Uterus (tissue), 4 donors: ENCODE results near the gene SLC38A8. TPM values are rescaled to one million over a fixed set of nuclear protein-coding genes. Genes with fewer than 3 reads are reported as not detected.

Experiments used
- DNase-seq, 2 donors: peaks; one replicate each; pipeline ENCODE4 v3.0.0-alpha.2; 2019 to 2020
- H3K27ac ChIP-seq, 2 donors: fragments of 200-600 bp; sonication (generic); 1 replicate in 1 of 2; 2 replicates in 1 of 2; pipeline ENCODE4 v1.5.1; 2016 to 2018
- H3K27me3 ChIP-seq, 2 donors: fragments of 200-600 bp; sonication (generic); one replicate each; pipeline ENCODE4 v1.5.1; 2018 to 2019; ENCODE audit warnings: control low read depth in 1 of 2
- H3K36me3 ChIP-seq, 2 donors: fragments of 200-600 bp; sonication (generic); one replicate each; pipeline ENCODE4 v1.5.1; 2019; ENCODE audit warnings: control low read depth in 1 of 2
- H3K4me1 ChIP-seq, 2 donors: fragments of 200-600 bp; sonication (generic); one replicate each; pipeline ENCODE4 v1.5.1; 2018 to 2019; ENCODE audit warnings: control low read depth in 1 of 2
- H3K4me3 ChIP-seq, 2 donors: fragments of 200-600 bp; sonication (generic); 1 replicate in 1 of 2; 2 replicates in 1 of 2; pipeline ENCODE4 v1.5.1; 2018 to 2019; ENCODE audit warnings: mild to moderate bottlenecking in 1 of 2
- H3K9me3 ChIP-seq, 2 donors: fragments of 200-600 bp; sonication (generic); one replicate each; pipeline ENCODE4 v1.5.1; 2019; ENCODE audit warnings: control low read depth in 1 of 2
- CTCF ChIP-seq, 4 experiments: fragments of 200-600 bp in 2 of 4; fragments of 450-650 bp in 2 of 4; sonication (generic) in 2 of 4; IDR thresholded peaks; one replicate each; pipeline ENCODE4 v1.5.1; 2016 to 2019; ENCODE audit warnings: antibody characterized with exemption in 4 of 4, mild to moderate bottlenecking in 2 of 4, moderate library complexity in 1 of 4
- POLR2A ChIP-seq, 2 donors: fragments of 450-650 bp; IDR thresholded peaks; one replicate each; pipeline ENCODE4 v1.6.1; 2016; ENCODE audit warnings: antibody characterized with exemption in 2 of 2, mild to moderate bottlenecking in 1 of 2, moderate library complexity in 1 of 2
- intact Hi-C: fragments of 100-400 bp; cut with DNase I; formaldehyde crosslinking; loops from one replicate; pipeline ENCODE4 v1.15.1; 2023; ENCODE audit warnings: low total_unique reads
- total RNA-seq, 4 donors: library from RNA; depleted of rRNA in 3 of 4; stranded (reverse); fragments of >200 nt in 3 of 4; gene quantifications; one replicate each; pipeline versions ENCODE4 v1.1.0 to v1.2.4, GENCODE V29; 2014 to 2023
- donor health status: DM: yes; HTN: yes; CAD: no.

The SLC38A8 gene
- total RNA-seq, 4 donors from 2014 or later: 1.3 TPM; not detected in 3

GRCh38 chr16:84050316-84050715 lies 7.7 kb upstream of the SLC38A8 start:
- intact Hi-C loops: no loop called here
- Histone ChIP-seq H3K9me3 (no peaks in the 10 kb centered on the region), H3K36me3 (no peaks in the 10 kb centered on the region), H3K27ac (no peak overlapping the region), H3K4me1 (no peaks in the 10 kb centered on the region), H3K27me3 (no peaks in the 10 kb centered on the region), H3K4me3 (no peak overlapping the region)
- DNase-seq: no peak
- no peak for TF ChIP-seq POLR2A (IDR thresholded peaks at IDR 0.05)
- TF ChIP-seq CTCF (IDR thresholded peaks at IDR 0.05): no peak

- intact Hi-C loops: no loop called here
- no peak for TF ChIP-seq CTCF (IDR thresholded peaks at IDR 0.05)
- TF ChIP-seq POLR2A (IDR thresholded peaks at IDR 0.05): no peak
- H3K9me3 ChIP-seq: no peaks in the 10 kb centered on the region
- no peaks in the 10 kb centered on the region for H3K4me1 ChIP-seq
- no peak for DNase-seq
- H3K4me3 ChIP-seq: no peak overlapping the region
- no peaks in the 10 kb centered on the region for H3K27me3 ChIP-seq
- H3K36me3 ChIP-seq: no peaks in the 10 kb centered on the region
- H3K27ac ChIP-seq: no peak overlapping the region
Measured at GRCh38 chr16:84049403-84050060, 6.9 kb upstream of the SLC38A8 start.

- H3K27me3 ChIP-seq: no peaks in the 10 kb centered on the region
- TF ChIP-seq POLR2A (IDR thresholded peaks at IDR 0.05) (no peak), CTCF (IDR thresholded peaks at IDR 0.05) (no peak)
- H3K36me3 ChIP-seq: no peaks in the 10 kb centered on the region
- no peaks in the 10 kb centered on the region for H3K4me1 ChIP-seq
- DNase-seq: no peak
- H3K27ac ChIP-seq: no peak overlapping the region
- intact Hi-C loops: no loop called here
- no peak overlapping the region for H3K4me3 ChIP-seq
- H3K9me3 ChIP-seq: no peaks in the 10 kb centered on the region
Measured at GRCh38 chr16:84048871-84049270, 6.3 kb upstream of the SLC38A8 start.

- DNase-seq: no peak
- H3K4me3 ChIP-seq: no peak overlapping the region
- H3K4me1 ChIP-seq: no peaks in the 10 kb centered on the region
- intact Hi-C loops: no loop called here
- no peaks in the 10 kb centered on the region for H3K36me3 ChIP-seq
- TF ChIP-seq CTCF (IDR thresholded peaks at IDR 0.05) (no peak), POLR2A (IDR thresholded peaks at IDR 0.05) (no peak)
- no peaks in the 10 kb centered on the region for H3K27me3 ChIP-seq
- H3K27ac ChIP-seq: no peak overlapping the region
- no peaks in the 10 kb centered on the region for H3K9me3 ChIP-seq
Measured at GRCh38 chr16:84048270-84048669, 5.7 kb upstream of the SLC38A8 start.

GRCh38 chr16:84047626-84048025 lies 5.0 kb upstream of the SLC38A8 start:
- DNase-seq: no peak
- TF ChIP-seq CTCF (IDR thresholded peaks at IDR 0.05): no peak
- TF ChIP-seq POLR2A (IDR thresholded peaks at IDR 0.05): no peak
- intact Hi-C loops: no loop called here

More at GRCh38 chr16:84047626-84048025, 5.0 kb upstream of the SLC38A8 start:
- no peak overlapping the region for H3K27ac ChIP-seq
- H3K4me1 ChIP-seq: no peaks in the 10 kb centered on the region
- H3K36me3 ChIP-seq: no peaks in the 10 kb centered on the region
- no peak overlapping the region for H3K4me3 ChIP-seq
- H3K27me3 ChIP-seq: no peaks in the 10 kb centered on the region
- no peaks in the 10 kb centered on the region for H3K9me3 ChIP-seq
